ENCODE measurements around the gene NPIPB13.
"Not testable (repeated sequence)": the region's sequence is repeated elsewhere in the genome, so short reads cannot be mapped to it uniquely, and the experiment has no call there.

Gene NPIPB13

DNA sequence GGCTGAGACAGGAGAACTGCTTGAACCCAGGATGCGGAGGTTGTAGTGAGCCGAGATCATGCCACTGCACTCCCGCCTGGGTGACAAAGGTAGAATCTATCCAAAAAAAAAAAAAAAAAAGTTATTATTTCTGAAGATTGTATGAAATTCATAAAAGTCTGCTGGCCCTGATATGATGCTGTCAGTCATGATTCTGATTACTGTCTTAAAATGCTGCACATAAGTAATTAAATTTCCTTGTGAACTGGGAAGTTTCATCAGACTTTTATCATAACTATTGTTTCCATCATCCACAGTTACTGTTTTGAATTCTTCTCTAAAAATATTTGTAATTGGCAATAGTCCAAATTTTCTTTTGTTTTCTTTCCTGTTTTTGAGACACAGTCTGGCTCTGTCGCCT, at the start of gene NPIPB13:
NPIPB13 (minus strand) TSS at position 101 of the 400 bp plus-strand sequence. CDS start 2,906 bp downstream, outside the sequence.
- H3K4me3 ChIP-seq (ENCODE audit: low read depth in 1 of 2, low read length in 1 of 2); H3K27ac ChIP-seq; H3K9me3 ChIP-seq; H3K36me3 ChIP-seq; H3K4me1 ChIP-seq (ENCODE audit: control insufficient read depth in 1 of 2, insufficient read depth in 1 of 2, low read depth in 1 of 2, low read length in 1 of 2); H3K27me3 ChIP-seq: not testable (repeated sequence)

DNA sequence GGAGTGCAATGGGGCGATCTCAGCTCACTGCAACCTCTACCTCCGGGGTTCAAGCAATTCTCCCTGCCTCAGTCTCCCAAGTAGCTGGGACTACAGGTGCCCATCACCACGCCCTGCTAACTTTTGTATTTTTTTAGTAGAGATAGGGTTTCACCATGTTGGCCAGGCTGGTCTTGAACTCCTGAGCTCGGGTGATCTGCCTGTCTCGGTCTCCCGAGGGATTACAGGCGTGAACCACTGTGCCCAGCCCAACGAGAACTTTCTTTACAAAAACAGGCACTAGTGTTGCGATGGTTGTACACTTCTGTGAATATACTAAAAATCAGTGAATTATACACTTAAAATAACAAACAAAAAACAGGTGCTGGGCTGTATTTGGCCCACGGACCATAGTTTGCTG, 34.1 kb upstream of the NPIPB13 start:
- H3K36me3 ChIP-seq; H3K9me3 ChIP-seq; H3K27me3 ChIP-seq; H3K4me1 ChIP-seq (ENCODE audit: control insufficient read depth in 1 of 2, insufficient read depth in 1 of 2, low read depth in 1 of 2, low read length in 1 of 2); H3K27ac ChIP-seq; H3K4me3 ChIP-seq (ENCODE audit: low read depth in 1 of 2, low read length in 1 of 2): not testable (repeated sequence)

GRCh38 chr16:30278523-30278922, 30.2 kb upstream of the NPIPB13 start:
- H3K36me3 ChIP-seq = peaks cover 10% of the 10 kb centered on the region
- H3K4me1 ChIP-seq (ENCODE audit: control insufficient read depth in 1 of 2, insufficient read depth in 1 of 2, low read depth in 1 of 2, low read length in 1 of 2); H3K27ac ChIP-seq; H3K4me3 ChIP-seq (ENCODE audit: low read depth in 1 of 2, low read length in 1 of 2); H3K27me3 ChIP-seq; H3K9me3 ChIP-seq: not testable (repeated sequence)

GRCh38 chr16:30217082-30217481, 31.2 kb downstream of the NPIPB13 start:
- H3K27me3 ChIP-seq; H3K9me3 ChIP-seq; H3K36me3 ChIP-seq; H3K4me3 ChIP-seq (ENCODE audit: low read depth in 1 of 2, low read length in 1 of 2); H3K4me1 ChIP-seq (ENCODE audit: control insufficient read depth in 1 of 2, insufficient read depth in 1 of 2, low read depth in 1 of 2, low read length in 1 of 2): not testable (repeated sequence)
- peak overlapping the region; percentile 52 for H3K27ac ChIP-seq

DNA sequence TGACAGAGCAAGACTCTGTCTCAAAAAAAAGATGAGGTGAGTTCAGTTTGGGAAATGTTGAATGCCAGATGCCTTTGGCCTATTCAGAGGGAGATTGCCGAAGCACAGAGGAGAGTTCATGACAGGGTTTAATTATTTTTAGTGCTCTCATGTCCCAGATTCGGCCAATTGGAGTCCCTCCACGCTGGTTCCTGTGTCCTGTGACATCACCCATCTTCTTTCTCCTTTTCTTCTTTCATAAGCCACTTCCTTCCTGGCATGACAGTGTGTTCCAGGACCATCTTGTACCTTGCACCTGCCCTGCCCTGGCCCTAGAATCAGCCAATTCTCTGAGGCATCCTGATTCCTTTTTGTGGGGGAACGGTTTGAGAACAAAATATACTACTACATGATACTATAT, 36.9 kb downstream of the NPIPB13 start:
- not testable (repeated sequence) for H3K9me3 ChIP-seq; H3K4me1 ChIP-seq (ENCODE audit: control insufficient read depth in 1 of 2, insufficient read depth in 1 of 2, low read depth in 1 of 2, low read length in 1 of 2); H3K27ac ChIP-seq

DNA sequence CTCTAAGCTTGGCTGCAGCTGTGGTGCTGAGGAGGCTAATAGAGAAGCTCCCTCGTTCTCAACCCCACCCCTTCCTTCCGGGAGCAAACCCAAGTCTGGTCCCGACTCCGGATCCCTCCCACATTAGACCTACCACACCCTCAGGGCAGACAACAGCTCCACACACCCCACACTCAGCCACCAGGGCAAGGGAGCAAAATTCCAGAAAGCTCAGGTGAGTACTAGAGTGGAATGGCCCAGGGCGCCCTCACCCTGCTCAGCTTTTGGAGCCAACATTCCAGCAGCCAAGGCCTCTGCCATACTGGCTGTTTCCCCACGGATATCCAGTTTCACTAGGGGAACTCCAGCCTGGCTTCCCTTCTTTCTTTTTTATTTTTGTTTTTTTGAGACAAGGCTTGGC, 39.2 kb downstream of the NPIPB13 start:
- H3K9me3 ChIP-seq; H3K36me3 ChIP-seq; H3K27ac ChIP-seq; H3K27me3 ChIP-seq; H3K4me1 ChIP-seq (ENCODE audit: control insufficient read depth in 1 of 2, insufficient read depth in 1 of 2, low read depth in 1 of 2, low read length in 1 of 2); H3K4me3 ChIP-seq (ENCODE audit: low read depth in 1 of 2, low read length in 1 of 2): not testable (repeated sequence)

More for the DNA sequence above, 36.9 kb downstream of the NPIPB13 start:
- not testable (repeated sequence) for H3K36me3 ChIP-seq; H3K27me3 ChIP-seq; H3K4me3 ChIP-seq (ENCODE audit: low read depth in 1 of 2, low read length in 1 of 2)

GRCh38 chr16:30207063-30207704, 41.1 kb downstream of the NPIPB13 start:
- H3K4me3 ChIP-seq (ENCODE audit: low read depth in 1 of 2, low read length in 1 of 2); H3K4me1 ChIP-seq (ENCODE audit: control insufficient read depth in 1 of 2, insufficient read depth in 1 of 2, low read depth in 1 of 2, low read length in 1 of 2); H3K27me3 ChIP-seq; H3K27ac ChIP-seq; H3K9me3 ChIP-seq; H3K36me3 ChIP-seq: not testable (repeated sequence)

DNA sequence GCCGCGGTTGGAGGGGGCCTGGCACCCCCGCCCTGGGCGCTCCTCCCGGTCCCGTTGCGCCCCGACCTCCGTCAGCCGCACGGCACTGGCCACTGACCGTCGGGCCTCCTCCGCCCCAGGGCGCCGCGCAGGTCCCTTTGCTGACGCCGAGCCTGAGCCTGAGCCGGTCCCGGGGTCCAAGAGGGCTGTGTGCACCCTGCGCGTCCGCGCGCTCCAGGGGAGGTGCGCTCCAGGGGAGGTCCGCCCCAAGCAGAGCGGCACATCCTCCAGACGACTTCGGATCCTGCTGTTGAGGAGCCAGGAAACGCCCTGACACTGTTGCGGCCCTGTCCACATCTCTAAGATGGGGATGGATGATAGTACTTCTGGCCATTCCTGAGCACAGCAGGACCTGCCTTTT, 42.0 kb downstream of the NPIPB13 start:
- H3K4me3 ChIP-seq (ENCODE audit: low read depth in 1 of 2, low read length in 1 of 2) = peak overlapping the region in 1 of 2 experiments; percentile 45
- not testable (repeated sequence) for H3K36me3 ChIP-seq; H3K27me3 ChIP-seq; H3K4me1 ChIP-seq (ENCODE audit: control insufficient read depth in 1 of 2, insufficient read depth in 1 of 2, low read depth in 1 of 2, low read length in 1 of 2); H3K27ac ChIP-seq; H3K9me3 ChIP-seq

DNA sequence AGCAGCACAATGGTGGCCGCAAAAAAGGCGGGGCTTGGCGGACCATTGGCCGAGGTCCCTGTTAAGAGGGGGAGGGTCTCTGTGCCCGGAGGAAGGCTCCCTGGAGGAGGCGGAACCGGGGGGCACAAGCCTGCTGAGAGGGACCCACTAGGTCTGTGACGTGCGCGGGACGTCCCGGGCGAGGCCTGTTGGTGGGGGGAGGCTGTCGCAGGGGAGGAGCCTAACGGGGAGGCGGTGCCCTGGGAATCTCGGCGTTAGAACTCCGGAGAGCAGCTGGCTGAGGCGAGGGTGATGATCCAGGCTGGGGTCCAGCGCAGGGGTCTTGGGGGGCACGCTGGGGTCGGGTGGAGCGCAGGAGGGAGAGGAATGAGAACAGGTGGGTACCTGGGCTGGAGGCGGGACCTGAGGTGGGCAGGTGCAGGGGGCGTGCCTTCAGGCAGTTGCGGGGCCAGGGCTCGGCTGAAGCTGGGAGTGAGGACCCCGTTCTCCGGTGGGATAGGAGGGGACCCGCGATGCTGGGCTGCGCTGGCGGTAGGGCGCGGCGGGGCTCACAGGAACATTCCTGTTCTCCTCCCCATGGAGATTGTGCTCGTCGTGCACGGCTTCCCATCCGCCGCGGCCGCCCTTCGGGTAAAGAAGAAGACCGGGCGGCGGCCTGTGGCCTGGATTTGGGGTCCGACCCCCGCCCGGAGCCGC, 42.6 kb downstream of the NPIPB13 start:
- not testable (repeated sequence) for H3K9me3 ChIP-seq; H3K27ac ChIP-seq; H3K4me1 ChIP-seq (ENCODE audit: control insufficient read depth in 1 of 2, insufficient read depth in 1 of 2, low read depth in 1 of 2, low read length in 1 of 2); H3K27me3 ChIP-seq; H3K36me3 ChIP-seq
- peak overlapping the region; percentile 20 to 45 for H3K4me3 ChIP-seq (ENCODE audit: low read depth in 1 of 2, low read length in 1 of 2)

GRCh38 chr16:30199608-30200343, 48.5 kb downstream of the NPIPB13 start:
- not testable (repeated sequence) for H3K4me3 ChIP-seq (ENCODE audit: low read depth in 1 of 2, low read length in 1 of 2); H3K27me3 ChIP-seq; H3K4me1 ChIP-seq (ENCODE audit: control insufficient read depth in 1 of 2, insufficient read depth in 1 of 2, low read depth in 1 of 2, low read length in 1 of 2); H3K9me3 ChIP-seq; H3K27ac ChIP-seq; H3K36me3 ChIP-seq

DNA sequence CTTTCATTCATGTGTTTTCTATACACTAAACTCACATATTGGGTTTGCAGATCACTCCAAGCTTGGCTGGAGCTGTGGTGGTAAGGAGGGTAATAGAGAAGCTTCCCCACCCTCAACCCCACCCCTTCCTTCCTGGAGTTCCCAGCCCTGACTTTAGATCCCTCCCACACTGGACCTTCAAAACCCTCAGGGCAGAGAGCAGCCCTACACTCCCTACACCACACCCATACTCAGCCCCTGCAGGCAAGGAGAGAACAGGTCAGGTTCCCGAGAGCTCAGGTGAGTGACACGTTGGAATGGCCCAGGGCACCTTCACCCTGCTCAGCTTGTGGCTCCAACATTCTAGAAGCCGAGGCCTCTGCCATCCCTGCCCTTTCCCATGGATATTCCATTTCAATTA, 49.2 kb downstream of the NPIPB13 start, which contains the start of gene SULT1A3:
SULT1A3 (plus strand) TSS at position 207 of the 400 bp plus-strand sequence. CDS start 1,474 bp downstream, outside the sequence.
- not testable (repeated sequence) for H3K36me3 ChIP-seq; H3K27me3 ChIP-seq; H3K4me1 ChIP-seq (ENCODE audit: control insufficient read depth in 1 of 2, insufficient read depth in 1 of 2, low read depth in 1 of 2, low read length in 1 of 2); H3K4me3 ChIP-seq (ENCODE audit: low read depth in 1 of 2, low read length in 1 of 2); H3K9me3 ChIP-seq; H3K27ac ChIP-seq

All from neutrophil (primary cell).